Trophoblast cell (in vitro differentiated cells and primary cell): ENCODE results near the gene PRMT3.

Experiments
- DNase-seq, 2 donors: peaks; one replicate each; pipeline ENCODE4 v3.0.0-alpha.2; 2016
- H2AFZ ChIP-seq: 2 replicates; pipeline ENCODE4 v1.6.1; 2013; ENCODE audit warnings: low read length, moderate library complexity, mild to moderate bottlenecking; ENCODE audit not compliant: insufficient read depth, poor library complexity
- H2AK5ac ChIP-seq: 2 replicates; pipeline ENCODE4 v1.6.1; 2013; ENCODE audit warnings: mild to moderate bottlenecking, low read length
- H2BK120ac ChIP-seq: 2 replicates; pipeline ENCODE4 v1.6.1; 2013; ENCODE audit warnings: low read length, mild to moderate bottlenecking, moderate library complexity; ENCODE audit not compliant: insufficient read depth, poor library complexity
- H2BK12ac ChIP-seq: 2 replicates; pipeline ENCODE4 v1.6.1; 2013; ENCODE audit warnings: mild to moderate bottlenecking, low read length, moderate library complexity
- H2BK5ac ChIP-seq: 2 replicates; pipeline ENCODE4 v1.6.1; 2013; ENCODE audit warnings: low read length, low read depth, moderate library complexity, mild to moderate bottlenecking; ENCODE audit not compliant: poor library complexity
- H3K14ac ChIP-seq: 2 replicates; pipeline ENCODE4 v1.6.1; 2013; ENCODE audit warnings: mild to moderate bottlenecking, low read length
- H3K18ac ChIP-seq: 2 replicates; pipeline ENCODE4 v1.6.1; 2013; ENCODE audit warnings: mild to moderate bottlenecking, low read length
- H3K23ac ChIP-seq: 2 replicates; pipeline ENCODE4 v1.6.1; 2013; ENCODE audit warnings: low read length
- H3K27ac ChIP-seq: 2 replicates; pipeline ENCODE4 v1.5.1; 2013; ENCODE audit warnings: low read depth, mild to moderate bottlenecking, inconsistent platforms, low read length, moderate library complexity
- H3K27me3 ChIP-seq: 2 replicates; pipeline ENCODE4 v1.6.1; 2013; ENCODE audit warnings: inconsistent platforms, mild to moderate bottlenecking, low read length, moderate library complexity; ENCODE audit not compliant: insufficient read depth
- H3K36me3 ChIP-seq, 2 experiments: 1 replicate in 1 of 2; 2 replicates in 1 of 2; pipeline ENCODE4 v1.6.1; 2013; ENCODE audit warnings: low read length in 2 of 2, mild to moderate bottlenecking in 2 of 2, moderate library complexity in 1 of 2; ENCODE audit not compliant: insufficient read depth in 2 of 2, control insufficient read depth in 1 of 2
- H3K4ac ChIP-seq: 2 replicates; pipeline ENCODE4 v1.6.1; 2013; ENCODE audit warnings: low read depth, mild to moderate bottlenecking, low read length, moderate library complexity
- H3K4me1 ChIP-seq, 2 experiments: 1 replicate in 1 of 2; 2 replicates in 1 of 2; pipeline ENCODE4 v1.6.1; 2013; ENCODE audit warnings: low read length in 2 of 2, mild to moderate bottlenecking in 2 of 2, moderate library complexity in 1 of 2; ENCODE audit not compliant: insufficient read depth in 2 of 2, control insufficient read depth in 1 of 2
- H3K4me2 ChIP-seq: 2 replicates; pipeline ENCODE4 v1.6.1; 2013; ENCODE audit warnings: inconsistent platforms, mild to moderate bottlenecking, low read length, moderate library complexity
- H3K4me3 ChIP-seq: 2 replicates; pipeline ENCODE4 v1.5.1; 2013; ENCODE audit warnings: mild to moderate bottlenecking, low read depth, low read length, inconsistent platforms
- H3K79me1 ChIP-seq: one replicate; pipeline ENCODE4 v1.6.1; 2013; ENCODE audit warnings: low read length
- H3K79me2 ChIP-seq: 2 replicates; pipeline ENCODE4 v1.6.1; 2013; ENCODE audit warnings: low read length, mild to moderate bottlenecking; ENCODE audit not compliant: control insufficient read depth, insufficient read depth, poor library complexity
- H3K9ac ChIP-seq: 2 replicates; pipeline ENCODE4 v1.6.1; 2013; ENCODE audit warnings: mild to moderate bottlenecking, low read length
- H3K9me3 ChIP-seq: 2 replicates; pipeline ENCODE4 v1.6.1; 2013; ENCODE audit warnings: low read depth, mild to moderate bottlenecking, control low read depth, inconsistent platforms, low read length; ENCODE audit not compliant: insufficient read depth
- H4K12ac ChIP-seq: 2 replicates; pipeline ENCODE4 v1.6.1; 2013; ENCODE audit warnings: low read depth, mild to moderate bottlenecking, low read length, moderate library complexity
- H4K8ac ChIP-seq: 2 replicates; pipeline ENCODE4 v1.6.1; 2013; ENCODE audit warnings: low read depth, mild to moderate bottlenecking, low read length, moderate library complexity
- H4K91ac ChIP-seq: one replicate; pipeline ENCODE4 v1.6.1; 2013; ENCODE audit warnings: low read depth, mild to moderate bottlenecking, low read length, moderate library complexity
- WGBS: extraction: QIAGEN DNeasy Blood & Tissue Kit; methylation state at CpG from one replicate; pipeline ENCODE4 v1.1.7; 2013; ENCODE audit warnings: missing lambda C conversion rate; ENCODE audit not compliant: insufficient read length, insufficient coverage; ENCODE audit errors: extremely low coverage; 5-methylcytosine and 5-hydroxymethylcytosine counted together

Gene PRMT3

DNA sequence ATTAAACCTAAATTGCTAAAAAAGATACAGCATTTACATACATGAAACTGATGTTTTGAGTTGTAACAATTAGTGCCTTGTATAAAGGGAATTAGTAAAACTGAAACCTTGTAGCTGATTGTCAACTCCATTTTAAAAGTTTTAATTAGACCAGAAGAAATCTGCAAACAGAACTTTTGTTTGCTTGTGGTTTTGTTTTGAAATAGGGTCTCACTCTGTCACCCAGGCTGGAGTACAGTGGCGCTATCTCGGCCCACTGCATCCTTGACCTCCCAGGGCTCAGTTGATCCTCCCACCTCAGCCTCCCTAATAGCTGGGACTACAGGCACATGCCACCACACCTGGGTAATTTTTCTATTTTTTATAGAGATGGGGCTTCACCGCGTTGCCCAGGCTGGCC lies 125.4 kb downstream of the PRMT3 start:
- Histone ChIP-seq H2AFZ (no peak overlapping the region), H3K14ac (no peak overlapping the region), H3K36me3 (no peaks in the 10 kb centered on the region)

DNA sequence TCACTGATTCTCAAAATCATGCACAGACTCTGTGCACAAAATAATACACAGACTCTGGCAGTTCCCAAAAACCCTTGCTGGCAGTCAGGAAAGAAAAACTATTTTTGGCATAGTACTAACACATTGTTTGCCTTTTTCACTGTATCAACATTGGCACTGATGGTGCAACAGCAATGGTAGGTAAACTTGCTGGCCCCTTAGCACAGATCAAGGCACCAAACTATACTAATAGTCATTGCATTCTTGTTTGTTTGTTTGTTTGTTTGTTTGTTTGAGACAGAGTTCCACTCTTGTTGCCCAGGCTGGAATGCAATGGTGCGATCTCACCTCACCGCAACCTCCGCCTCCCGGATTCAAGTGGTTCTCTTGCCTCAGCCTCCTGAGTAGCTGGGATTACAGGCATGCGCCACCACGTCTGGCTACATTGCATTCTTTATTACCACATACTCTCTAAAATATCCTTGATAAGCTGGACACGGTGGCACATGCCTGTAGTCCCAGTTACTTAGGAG lies 130.9 kb downstream of the PRMT3 start:
- no peak overlapping the region for H2BK5ac ChIP-seq
- no peaks in the 10 kb centered on the region for H3K79me2 ChIP-seq
- no peak overlapping the region for H2AFZ ChIP-seq
- no peaks in the 10 kb centered on the region for H3K27me3 ChIP-seq
- no peak overlapping the region for H4K12ac ChIP-seq
- peak; percentile 7 to 11 for DNase-seq
- H3K4ac ChIP-seq: no peak overlapping the region
- H3K9me3 ChIP-seq: no peaks in the 10 kb centered on the region
- H3K23ac ChIP-seq: no peak overlapping the region
- H2BK12ac ChIP-seq: no peak overlapping the region
- H3K4me3 ChIP-seq: no peak overlapping the region
- no peaks in the 10 kb centered on the region for H3K36me3 ChIP-seq
- H4K8ac ChIP-seq: no peak overlapping the region
- H3K4me1 ChIP-seq: no peaks in the 10 kb centered on the region
- no CpG with 5 or more reads among the region's 7 CpGs for WGBS
- no peak overlapping the region for H3K27ac ChIP-seq
- H3K79me1 ChIP-seq: no peaks in the 10 kb centered on the region
- H3K18ac ChIP-seq: no peak overlapping the region
- no peak overlapping the region for H3K4me2 ChIP-seq
- H4K91ac ChIP-seq: no peak overlapping the region
- no peak overlapping the region for H2BK120ac ChIP-seq
- H2AK5ac ChIP-seq: no peak overlapping the region
- H3K14ac ChIP-seq: no peak overlapping the region
- H3K9ac ChIP-seq: no peak overlapping the region

More for the DNA sequence above, 125.4 kb downstream of the PRMT3 start:
- H3K18ac ChIP-seq: no peak overlapping the region
- no peak overlapping the region for H4K12ac ChIP-seq
- no peak overlapping the region for H3K4me2 ChIP-seq
- H4K91ac ChIP-seq: no peak overlapping the region
- H3K79me1 ChIP-seq: no peaks in the 10 kb centered on the region
- no peaks in the 10 kb centered on the region for H3K27me3 ChIP-seq
- no peak overlapping the region for H3K9ac ChIP-seq
- H4K8ac ChIP-seq: no peak overlapping the region
- H3K4ac ChIP-seq: no peak overlapping the region
- no peak overlapping the region for H3K27ac ChIP-seq
- no peak for DNase-seq
- H3K4me1 ChIP-seq: no peaks in the 10 kb centered on the region
- no peaks in the 10 kb centered on the region for H3K9me3 ChIP-seq
- no peak overlapping the region for H3K4me3 ChIP-seq
- H2AK5ac ChIP-seq: no peak overlapping the region
- no peak overlapping the region for H3K23ac ChIP-seq
- no CpG with 5 or more reads among the region's 4 CpGs for WGBS
- H2BK12ac ChIP-seq: no peak overlapping the region
- H2BK5ac ChIP-seq: no peak overlapping the region
- H2BK120ac ChIP-seq: no peak overlapping the region
- no peaks in the 10 kb centered on the region for H3K79me2 ChIP-seq

DNA sequence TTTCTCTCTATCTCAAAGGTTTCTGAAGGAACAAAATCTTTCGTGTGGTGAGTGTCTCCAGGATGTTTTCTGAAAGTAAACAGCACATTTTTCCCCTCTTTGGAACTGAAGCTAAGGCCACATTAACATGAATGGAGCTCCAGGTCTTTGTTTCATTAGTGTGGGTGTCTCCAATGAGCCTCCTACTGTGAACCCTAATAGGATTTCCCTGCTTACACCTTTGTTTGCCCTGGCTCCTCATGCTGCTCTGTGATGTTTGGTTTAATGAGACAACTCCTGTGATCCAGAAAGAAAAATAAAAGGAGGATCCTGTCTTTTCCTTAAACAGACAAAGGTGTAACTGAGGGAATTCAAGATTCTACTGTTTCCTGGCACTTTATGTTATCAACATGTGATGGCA lies 135.0 kb downstream of the PRMT3 start:
- Histone ChIP-seq H2BK5ac (no peak overlapping the region), H3K23ac (no peak overlapping the region), H2BK120ac (no peak overlapping the region), H3K4me3 (no peak overlapping the region), H3K9ac (no peak overlapping the region), H2AK5ac (no peak overlapping the region), H2AFZ (no peak overlapping the region), H4K8ac (no peak overlapping the region), H3K4me2 (no peak overlapping the region), H2BK12ac (no peak overlapping the region), H4K12ac (no peak overlapping the region), H3K36me3 (no peaks in the 10 kb centered on the region), H3K18ac (no peak overlapping the region), H3K14ac (no peak overlapping the region), H3K4ac (no peak overlapping the region), H3K79me1 (no peaks in the 10 kb centered on the region), H4K91ac (no peak overlapping the region), H3K4me1 (no peaks in the 10 kb centered on the region), H3K9me3 (no peaks in the 10 kb centered on the region), H3K79me2 (no peaks in the 10 kb centered on the region), H3K27me3 (no peaks in the 10 kb centered on the region), H3K27ac (no peak overlapping the region)
- no CpG with 5 or more reads among the region's 1 CpG for WGBS
- DNase-seq: no peak

DNA sequence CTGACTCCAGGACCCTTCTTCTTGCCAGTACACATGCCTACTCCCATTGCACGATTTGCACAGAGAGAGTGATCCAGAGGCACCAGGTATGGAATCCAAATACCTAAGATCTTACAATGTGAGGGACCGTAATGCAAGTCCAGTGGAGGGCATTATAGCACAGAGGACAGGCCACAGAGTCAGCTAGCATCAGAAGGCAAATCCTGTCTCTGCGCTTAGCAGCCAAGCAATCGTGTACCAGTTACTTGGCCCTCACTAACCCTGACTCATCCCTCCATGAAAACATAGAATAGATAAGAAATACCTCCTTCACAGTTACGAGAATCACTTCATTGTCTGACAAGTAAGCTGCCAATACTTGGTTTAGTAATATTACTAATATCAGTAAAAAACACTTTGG lies 142.2 kb downstream of the PRMT3 start:
- Histone ChIP-seq H3K4me3 (no peak overlapping the region), H3K9me3 (no peaks in the 10 kb centered on the region), H2AFZ (no peak overlapping the region), H4K12ac (no peak overlapping the region), H3K27me3 (no peaks in the 10 kb centered on the region), H3K27ac (no peak overlapping the region), H3K9ac (no peak overlapping the region), H2BK120ac (no peak overlapping the region), H2AK5ac (no peak overlapping the region), H4K8ac (no peak overlapping the region), H3K79me2 (no peaks in the 10 kb centered on the region), H2BK5ac (no peak overlapping the region), H3K23ac (no peak overlapping the region), H2BK12ac (no peak overlapping the region), H3K79me1 (no peaks in the 10 kb centered on the region), H3K36me3 (no peaks in the 10 kb centered on the region), H3K18ac (no peak overlapping the region), H4K91ac (no peak overlapping the region), H3K4me1 (no peaks in the 10 kb centered on the region), H3K14ac (no peak overlapping the region), H3K4ac (no peak overlapping the region), H3K4me2 (no peak overlapping the region)
- no CpG with 5 or more reads among the region's 5 CpGs for WGBS
- no peak for DNase-seq
